Endothelial cell (in vitro differentiated cells): ENCODE data around the gene CSNK1G1. TPM values are rescaled to one million over a fixed set of nuclear protein-coding genes. Genes with fewer than 3 reads are reported as not detected.
"Not testable (repeated sequence)": the region's sequence is repeated elsewhere in the genome, so short reads cannot be mapped to it uniquely, and the experiment has no call there.

Source experiments
- DNase-seq: peaks from one replicate; pipeline ENCODE4 v3.0.0; 2021; ENCODE audit warnings: low spot score
- H3K27ac Mint-ChIP-seq: one replicate; pipeline ENCODE4 v1.8.0; 2021; ENCODE audit warnings: mixed read lengths, inconsistent platforms; ENCODE audit not compliant: unreplicated experiment
- H3K27me3 Mint-ChIP-seq: one replicate; pipeline ENCODE4 v1.8.0; 2021; ENCODE audit warnings: mild to moderate bottlenecking, moderate library complexity, mixed read lengths, inconsistent platforms; ENCODE audit not compliant: unreplicated experiment
- H3K36me3 Mint-ChIP-seq: one replicate; pipeline ENCODE4 v1.8.0; 2021; ENCODE audit warnings: mild to moderate bottlenecking, low read depth, mixed read lengths, inconsistent platforms; ENCODE audit not compliant: unreplicated experiment
- H3K4me1 Mint-ChIP-seq: one replicate; pipeline ENCODE4 v1.8.0; 2021; ENCODE audit warnings: mild to moderate bottlenecking, mixed read lengths, inconsistent platforms; ENCODE audit not compliant: unreplicated experiment
- H3K4me3 Mint-ChIP-seq: one replicate; pipeline ENCODE4 v1.8.0; 2021; ENCODE audit warnings: mild to moderate bottlenecking, mixed read lengths, inconsistent platforms; ENCODE audit not compliant: unreplicated experiment
- H3K9me3 Mint-ChIP-seq: one replicate; pipeline ENCODE4 v1.8.0; 2021; ENCODE audit warnings: mixed read lengths, inconsistent platforms; ENCODE audit not compliant: unreplicated experiment
- CTCF ChIP-seq: fragments of 200-600 bp; sonication (generic); IDR thresholded peaks from one replicate; pipeline ENCODE4 v1.5.0; 2021; ENCODE audit warnings: antibody characterized with exemption; ENCODE audit not compliant: unreplicated experiment
- total RNA-seq: library from RNA; stranded (reverse); fragmentation: NEBNext Ultra II Directional; extraction: Animal tissue kit (Norgen Biotek cat#: 25700); gene quantifications from one replicate; pipeline ENCODE4 v1.2.1, GENCODE V29; 2021; ENCODE audit not compliant: unreplicated experiment

Gene CSNK1G1
- total RNA-seq, 1 donor from 2014 or later, result 22.9 TPM

- no peak overlapping the region for H3K4me3 Mint-ChIP-seq
- no peak for TF ChIP-seq CTCF
- H3K27ac Mint-ChIP-seq, result no peak overlapping the region
- no peaks in the 10 kb centered on the region for H3K27me3 Mint-ChIP-seq
- peaks cover 4% of the 10 kb centered on the region for H3K4me1 Mint-ChIP-seq
- no peak for DNase-seq
- H3K36me3 Mint-ChIP-seq, result no peaks in the 10 kb centered on the region
- H3K9me3 Mint-ChIP-seq, result no peaks in the 10 kb centered on the region
Observed at GRCh38 chr15:64282701-64283100, 73.3 kb downstream of the CSNK1G1 start.

- no peak for DNase-seq
- H3K27me3 Mint-ChIP-seq, result no peaks in the 10 kb centered on the region
- H3K4me1 Mint-ChIP-seq, result no peaks in the 10 kb centered on the region
- TF ChIP-seq CTCF, result no peak
- no peak overlapping the region for H3K27ac Mint-ChIP-seq
- H3K4me3 Mint-ChIP-seq, result no peak overlapping the region
- H3K36me3 Mint-ChIP-seq, result no peaks in the 10 kb centered on the region
- H3K9me3 Mint-ChIP-seq, result no peaks in the 10 kb centered on the region
Observed at GRCh38 chr15:64279131-64279530, 76.8 kb downstream of the CSNK1G1 start.

GRCh38 chr15:64275934-64276333 lies 80.0 kb downstream of the CSNK1G1 start:
- no peak for DNase-seq

GRCh38 chr15:64274341-64274950 lies 81.5 kb downstream of the CSNK1G1 start:
- Mint-ChIP-seq H3K9me3 (no peaks in the 10 kb centered on the region), H3K4me3 (no peak overlapping the region), H3K27me3 (no peaks in the 10 kb centered on the region), H3K36me3 (no peaks in the 10 kb centered on the region), H3K4me1 (no peaks in the 10 kb centered on the region), H3K27ac (no peak overlapping the region)
- no peak for TF ChIP-seq CTCF
- no peak for DNase-seq

More at GRCh38 chr15:64275934-64276333, 80.0 kb downstream of the CSNK1G1 start:
- Mint-ChIP-seq H3K9me3 (no peaks in the 10 kb centered on the region), H3K4me1 (no peaks in the 10 kb centered on the region), H3K36me3 (no peaks in the 10 kb centered on the region), H3K27ac (no peak overlapping the region), H3K27me3 (no peaks in the 10 kb centered on the region), H3K4me3 (no peak overlapping the region)
- TF ChIP-seq CTCF, result no peak

GRCh38 chr15:64267331-64267973 lies 88.5 kb downstream of the CSNK1G1 start:
- H3K9me3 Mint-ChIP-seq, result no peaks in the 10 kb centered on the region
- H3K4me3 Mint-ChIP-seq, result no peak overlapping the region
- no peaks in the 10 kb centered on the region for H3K27me3 Mint-ChIP-seq
- H3K4me1 Mint-ChIP-seq, result no peaks in the 10 kb centered on the region
- no peak for TF ChIP-seq CTCF
- peaks cover 11% of the 10 kb centered on the region for H3K36me3 Mint-ChIP-seq
- DNase-seq, result no peak
- H3K27ac Mint-ChIP-seq, result no peak overlapping the region

- H3K4me1 Mint-ChIP-seq, H3K4me3 Mint-ChIP-seq, DNase-seq, H3K27me3 Mint-ChIP-seq, H3K9me3 Mint-ChIP-seq, H3K27ac Mint-ChIP-seq: not testable (repeated sequence)
- peaks cover 11% of the 10 kb centered on the region for H3K36me3 Mint-ChIP-seq
Observed at GRCh38 chr15:64265188-64265587, 90.8 kb downstream of the CSNK1G1 start.
